Small intestine (tissue), 7 donors: ENCODE measurements around the gene BSND. TPM values are rescaled to one million over a fixed set of nuclear protein-coding genes. Genes with fewer than 3 reads are reported as not detected.

Experiments used
- DNase-seq, 2 donors: peaks; one replicate each; pipeline versions ENCODE4 v3.0.0 to v3.0.0-alpha.2; 2013
- FAIRE-seq: peaks from 2 replicates; lab custom pipeline; 2012; peaks lifted over from hg19 to GRCh38; lab: Jason Lieb, UNC
- H3K27ac ChIP-seq, 3 donors: one replicate each; pipeline ENCODE4 v1.5.1; 2013; ENCODE audit warnings: low read length in 2 of 3, mild to moderate bottlenecking in 2 of 3, control low read depth in 1 of 3, inconsistent platforms in 1 of 3, low read depth in 1 of 3, moderate library complexity in 1 of 3
- H3K27me3 ChIP-seq, 3 donors: one replicate each; pipeline ENCODE4 v1.6.1; 2013; ENCODE audit warnings: low read length in 3 of 3, inconsistent platforms in 1 of 3; ENCODE audit not compliant: control insufficient read depth in 3 of 3, insufficient read depth in 3 of 3
- H3K36me3 ChIP-seq, 3 donors: one replicate each; pipeline ENCODE4 v1.6.1; 2013; ENCODE audit warnings: low read length in 3 of 3, inconsistent platforms in 1 of 3, low read depth in 1 of 3, mild to moderate bottlenecking in 1 of 3, moderate library complexity in 1 of 3; ENCODE audit not compliant: control insufficient read depth in 3 of 3, insufficient read depth in 2 of 3
- H3K4me1 ChIP-seq, 3 donors: one replicate each; pipeline ENCODE4 v1.6.1; 2013; ENCODE audit warnings: low read length in 2 of 3, inconsistent platforms in 1 of 3, low read depth in 1 of 3, mild to moderate bottlenecking in 1 of 3, moderate library complexity in 1 of 3; ENCODE audit not compliant: control insufficient read depth in 3 of 3, insufficient read depth in 2 of 3
- H3K4me3 ChIP-seq, 3 donors: one replicate each; pipeline ENCODE4 v1.5.1; 2013; ENCODE audit warnings: low read length in 3 of 3, control low read depth in 1 of 3, inconsistent platforms in 1 of 3, low read depth in 1 of 3, mild to moderate bottlenecking in 1 of 3, moderate library complexity in 1 of 3
- H3K9me3 ChIP-seq, 2 donors: one replicate each; pipeline ENCODE4 v1.6.1; 2013; ENCODE audit warnings: low read depth in 1 of 2, low read length in 1 of 2; ENCODE audit not compliant: control insufficient read depth in 2 of 2, insufficient read depth in 1 of 2
- WGBS, 3 donors: extraction: QIAGEN DNeasy Blood & Tissue Kit; methylation state at CpG; one replicate each; pipeline ENCODE4 v1.1.7; 2013; 5-methylcytosine and 5-hydroxymethylcytosine counted together
- polyA plus RNA-seq, 4 donors: library from polyadenylated mRNA; stranded (reverse) in 3 of 4; unstranded in 1 of 4; fragments of 200-250 nt in 3 of 4; fragments of 120-200 nt in 1 of 4; gene quantifications; one replicate each; pipeline versions ENCODE4 v1.2.1 to v1.2.3, GENCODE V29; 2013
- donor health status: healthy with polysubstance abuse.
- donor health status: control.
- donor health status: control.
- donor health status: Bipolar disorder and iron deficiency.
- donor health status: healthy.

Gene BSND
- polyA plus RNA-seq, 4 donors = 0.01 TPM; not detected in 2

- 94 to 95% (median 94%) methylated on average over 20 of the region's 20 CpGs for WGBS, 3 donors
- no peaks in the 10 kb centered on the region for H3K9me3 ChIP-seq
These were observed 57.9 kb downstream of the BSND start for GRCh38 chr1:55056632-55056992.

GRCh38 chr1:55057270-55057955 is 58.7 kb downstream of the BSND start:
- H3K4me1 ChIP-seq = no peaks in the 10 kb centered on the region
- WGBS, 3 donors = 87 to 92% (median 90%) methylated on average over 15 of the region's 15 CpGs
- H3K27me3 ChIP-seq = no peaks in the 10 kb centered on the region
- FAIRE-seq (no peak), DNase-seq (no peak)
- peaks cover 0 to 15% (median 3%) of the 10 kb centered on the region in 3 donors for H3K36me3 ChIP-seq
- no peak overlapping the region for H3K27ac ChIP-seq
- no peaks in the 10 kb centered on the region for H3K9me3 ChIP-seq
- no peak overlapping the region for H3K4me3 ChIP-seq

More at GRCh38 chr1:55056632-55056992, 57.9 kb downstream of the BSND start:
- Histone ChIP-seq H3K27me3 (no peaks in the 10 kb centered on the region), H3K27ac (no peak overlapping the region), H3K4me3 (no peak overlapping the region), H3K4me1 (no peaks in the 10 kb centered on the region), H3K36me3 (peaks cover 0 to 18% (median 3%) of the 10 kb centered on the region in 3 donors)
- DNase-seq (no peak), FAIRE-seq (no peak)

GRCh38 chr1:55057956-55058298 is 59.2 kb downstream of the BSND start:
- no peak overlapping the region for H3K4me3 ChIP-seq
- no peak for FAIRE-seq
- 94 to 96% (median 95%) methylated on average over 6 of the region's 6 CpGs for WGBS, 3 donors
- H3K27me3 ChIP-seq = no peaks in the 10 kb centered on the region
- DNase-seq = no peak
- H3K27ac ChIP-seq = no peak overlapping the region
- no peaks in the 10 kb centered on the region for H3K9me3 ChIP-seq
- peaks cover 0 to 15% (median 3%) of the 10 kb centered on the region in 3 donors for H3K36me3 ChIP-seq
- no peaks in the 10 kb centered on the region for H3K4me1 ChIP-seq

DNA sequence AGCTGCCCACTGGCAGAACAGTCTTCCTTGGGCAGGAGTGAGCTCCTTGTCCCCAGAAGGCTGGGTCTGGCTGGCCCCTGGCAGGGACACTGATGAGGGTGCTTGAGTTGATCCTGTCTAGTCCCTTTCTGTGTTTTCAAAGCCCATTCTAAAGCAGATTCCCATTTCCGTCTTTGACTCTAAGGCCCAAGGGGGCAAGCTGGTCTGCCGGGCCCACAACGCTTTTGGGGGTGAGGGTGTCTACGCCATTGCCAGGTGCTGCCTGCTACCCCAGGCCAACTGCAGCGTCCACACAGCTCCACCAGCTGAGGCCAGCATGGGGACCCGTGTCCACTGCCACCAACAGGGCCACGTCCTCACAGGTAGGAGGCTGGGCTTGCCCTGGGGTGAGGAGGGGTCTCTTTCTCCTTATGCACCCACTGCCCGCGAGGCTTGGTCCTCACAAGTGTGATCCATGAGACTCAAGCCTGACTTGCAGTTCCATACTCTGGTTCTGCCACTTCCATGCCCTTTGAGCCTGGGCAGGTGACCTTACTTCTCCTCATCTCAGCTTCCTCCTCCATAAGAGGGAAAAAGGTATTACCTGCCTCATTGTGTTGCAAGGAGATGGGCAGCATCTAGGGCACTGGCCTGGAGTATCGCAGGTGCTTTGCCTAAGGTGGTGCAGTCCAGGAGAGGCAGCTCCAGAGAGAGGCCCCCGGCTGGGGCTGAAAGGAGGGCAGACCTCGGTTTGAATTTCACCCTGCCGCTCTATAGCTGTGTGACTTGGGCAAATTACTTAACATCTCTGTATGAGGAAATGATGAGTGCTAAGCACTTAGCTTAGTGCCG is 60.8 kb downstream of the BSND start:
- H3K36me3 ChIP-seq = peaks cover 0 to 13% (median 3%) of the 10 kb centered on the region in 3 donors
- WGBS, 3 donors = 84 to 90% (median 87%) methylated on average over 14 of the region's 14 CpGs

GRCh38 chr1:55060133-55060999 is 61.6 kb downstream of the BSND start:
- H3K4me1 ChIP-seq = no peaks in the 10 kb centered on the region
- FAIRE-seq = no peak
- H3K27ac ChIP-seq = no peak overlapping the region
- DNase-seq = no peak
- no peaks in the 10 kb centered on the region for H3K27me3 ChIP-seq
- peaks cover 0 to 13% (median 3%) of the 10 kb centered on the region in 3 donors for H3K36me3 ChIP-seq
- H3K4me3 ChIP-seq = no peak overlapping the region
- no peaks in the 10 kb centered on the region for H3K9me3 ChIP-seq
- 89 to 90% (median 89%) methylated on average over 14 of the region's 14 CpGs for WGBS, 3 donors

More for the DNA sequence above, 60.8 kb downstream of the BSND start:
- DNase-seq (no peak), FAIRE-seq (no peak)
- no peaks in the 10 kb centered on the region for H3K27me3 ChIP-seq
- no peaks in the 10 kb centered on the region for H3K9me3 ChIP-seq
- H3K4me3 ChIP-seq = no peak overlapping the region
- no peaks in the 10 kb centered on the region for H3K4me1 ChIP-seq
- H3K27ac ChIP-seq = no peak overlapping the region

GRCh38 chr1:55061000-55061705 is 62.4 kb downstream of the BSND start:
- peaks cover 0 to 18% (median 3%) of the 10 kb centered on the region in 3 donors for H3K36me3 ChIP-seq
- no peak for FAIRE-seq
- WGBS, 3 donors = 85 to 87% (median 85%) methylated on average over 13 of the region's 13 CpGs
- no peak overlapping the region for H3K27ac ChIP-seq
- no peaks in the 10 kb centered on the region for H3K4me1 ChIP-seq
- H3K27me3 ChIP-seq = no peaks in the 10 kb centered on the region
- H3K9me3 ChIP-seq = no peaks in the 10 kb centered on the region
- DNase-seq = no peak
- no peak overlapping the region for H3K4me3 ChIP-seq
